GM19438 (cell line): ENCODE data around the gene MYCBP2.
"Not testable (repeated sequence)": the region's sequence is repeated elsewhere in the genome, so short reads cannot be mapped to it uniquely, and the experiment has no call there.

Source experiments
- ATAC-seq: cut with Tn5 transposase; IDR thresholded peaks from one replicate; pipeline ENCODE4 v1.9.1; 2021; ENCODE audit warnings: low read depth; ENCODE audit not compliant: unreplicated experiment

Gene MYCBP2

DNA sequence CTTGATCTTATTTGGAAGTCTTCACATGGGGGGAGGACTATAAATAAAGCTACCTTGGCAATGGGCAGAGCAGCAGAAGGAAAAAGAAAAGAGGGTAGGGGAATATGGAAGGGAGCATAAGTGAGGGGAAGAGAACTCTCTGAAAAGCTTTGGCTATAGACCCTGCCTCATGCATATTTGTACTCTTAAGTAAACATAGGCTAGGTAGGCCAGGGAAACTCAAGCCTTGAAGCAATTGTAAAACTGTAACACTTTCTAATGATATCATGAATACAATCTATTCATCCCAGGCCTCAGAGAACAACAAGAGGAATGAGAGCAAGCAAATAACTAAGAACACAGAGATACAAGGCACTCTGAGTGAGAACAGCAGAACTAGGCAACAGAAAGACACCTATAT, 20.4 kb downstream of the MYCBP2 start:
- no peak for ATAC-seq

DNA sequence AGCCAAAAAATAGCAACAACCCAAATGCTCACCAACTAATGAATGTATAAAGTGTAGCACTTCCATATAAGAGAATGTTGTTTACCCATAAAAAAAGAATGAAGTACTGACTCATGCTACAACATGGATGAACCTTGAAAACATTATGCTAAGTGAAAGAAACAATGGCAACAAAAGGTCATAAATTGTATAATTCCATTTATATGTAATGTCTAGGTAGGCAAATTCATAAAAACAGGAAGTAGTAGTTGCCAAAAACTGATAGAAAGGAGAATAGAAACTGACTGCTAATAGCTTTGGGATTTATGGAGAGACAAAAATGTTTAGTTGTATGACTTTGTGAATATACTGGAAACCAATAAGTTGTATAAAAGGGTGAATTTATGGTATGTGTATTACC, 21.6 kb downstream of the MYCBP2 start:
- no peak for ATAC-seq

DNA sequence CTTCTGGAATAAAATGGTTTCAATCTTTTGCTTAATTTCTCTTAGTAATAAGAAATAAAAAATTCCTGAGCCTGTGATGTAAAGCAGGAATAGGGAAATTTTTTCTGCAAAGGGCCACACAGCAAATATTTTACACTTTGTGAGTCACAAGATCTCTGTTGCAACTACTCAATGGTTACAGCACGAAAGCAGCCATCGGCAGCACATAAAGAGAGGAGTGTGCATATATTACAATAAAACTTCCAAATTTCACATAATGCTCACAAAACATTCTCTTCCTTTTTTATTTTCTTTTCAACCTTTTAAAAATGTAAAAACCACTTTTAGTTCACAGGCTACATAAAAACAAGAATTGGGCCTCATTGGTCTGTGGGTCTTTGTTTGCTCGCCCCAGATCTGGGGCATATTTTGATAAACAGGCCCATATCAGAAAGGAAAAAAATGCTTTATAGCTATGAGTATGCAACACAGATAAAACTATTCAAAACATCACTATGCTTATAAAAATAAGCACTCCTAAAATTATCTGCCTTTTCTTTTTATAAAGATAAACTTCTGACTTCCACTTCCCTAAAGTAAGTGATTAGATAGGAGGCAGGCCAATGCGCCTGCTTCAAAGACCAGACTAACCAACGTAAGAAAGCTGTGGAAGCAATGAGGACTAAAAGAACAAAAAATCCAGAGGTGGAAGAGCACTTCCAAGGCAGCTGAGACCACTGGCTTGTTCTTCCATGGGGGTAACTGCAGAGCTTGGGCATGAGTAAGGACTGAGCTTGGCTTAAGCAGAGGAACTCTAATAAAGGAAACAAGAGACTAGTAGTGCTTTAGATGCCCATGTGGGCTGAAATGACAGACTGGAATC, 26.5 kb downstream of the MYCBP2 start:
- peak; percentile 46 for ATAC-seq

DNA sequence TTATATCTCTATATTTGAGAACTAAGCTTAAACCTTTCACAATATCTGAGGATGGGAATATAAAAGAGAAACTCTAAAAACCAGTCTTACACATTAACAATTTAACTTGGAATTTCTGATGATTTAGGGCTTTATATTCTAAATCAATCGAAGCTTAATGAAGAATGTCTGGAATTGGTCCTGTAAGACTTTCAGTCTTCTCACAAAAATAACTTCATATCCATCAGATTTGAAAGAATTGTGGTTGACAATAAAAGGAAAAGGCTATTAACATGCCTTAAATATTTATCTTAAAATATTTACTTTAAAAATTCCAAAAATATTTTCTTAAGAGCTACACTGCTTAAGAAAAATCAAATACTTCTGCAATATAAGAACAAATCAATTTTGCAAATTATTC, 27.3 kb downstream of the MYCBP2 start:
- no peak for ATAC-seq

DNA sequence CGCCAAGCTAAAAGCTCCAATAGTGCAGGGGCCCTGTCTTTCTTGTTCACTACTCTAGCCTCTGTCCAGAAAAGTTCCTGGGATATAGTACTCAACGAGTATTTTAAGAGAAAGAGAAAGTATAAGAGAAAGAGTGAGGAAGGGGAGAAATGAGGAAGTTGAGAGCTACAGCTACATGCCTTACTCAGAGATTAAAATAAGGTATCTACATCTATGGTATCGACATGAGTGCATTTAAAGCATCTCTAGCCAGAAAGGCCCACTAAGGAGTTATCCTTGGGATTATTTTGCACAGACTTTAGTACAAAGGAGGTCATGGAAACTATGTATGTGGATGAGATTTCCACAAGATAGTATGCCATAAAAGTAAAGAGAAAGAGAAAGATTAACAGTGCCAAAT, 28.5 kb downstream of the MYCBP2 start:
- no peak for ATAC-seq

DNA sequence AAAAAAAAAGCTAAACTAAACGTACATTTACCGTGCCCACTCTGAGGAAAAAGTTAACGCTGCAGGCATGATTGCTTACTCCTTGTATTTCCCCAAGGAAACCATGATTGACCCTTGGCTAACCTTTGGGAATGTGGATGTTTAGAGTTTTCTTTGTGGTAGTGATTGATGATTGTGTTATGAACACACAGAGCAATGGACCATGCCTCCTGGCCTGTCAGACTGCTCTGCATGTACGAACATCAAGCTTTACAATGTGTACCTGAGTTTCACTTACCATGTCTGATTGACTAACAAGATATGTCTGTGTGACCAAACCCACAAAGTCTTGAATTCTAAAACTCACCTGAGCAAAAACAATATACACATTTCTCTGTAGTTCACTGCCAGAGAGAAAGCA, 35.1 kb downstream of the MYCBP2 start:
- ATAC-seq = no peak

DNA sequence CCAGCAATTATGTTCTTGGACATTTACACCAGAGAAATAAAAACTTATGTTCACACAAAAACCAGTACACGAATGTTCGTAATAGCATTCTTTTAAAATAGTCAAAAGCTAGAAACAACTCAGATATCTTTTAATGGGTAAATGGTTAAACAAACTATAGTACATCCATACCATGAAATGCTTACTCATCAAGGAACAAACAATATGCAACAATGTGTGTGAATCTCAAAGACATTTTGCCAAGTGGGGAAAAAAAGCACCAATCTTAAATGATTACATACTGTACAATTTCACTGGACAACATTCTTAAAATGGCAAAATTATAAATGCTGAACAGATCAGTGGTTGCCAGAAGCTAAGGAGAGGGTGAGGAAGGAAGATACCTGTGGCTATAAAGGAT, 36.6 kb downstream of the MYCBP2 start:
- no peak for ATAC-seq

DNA sequence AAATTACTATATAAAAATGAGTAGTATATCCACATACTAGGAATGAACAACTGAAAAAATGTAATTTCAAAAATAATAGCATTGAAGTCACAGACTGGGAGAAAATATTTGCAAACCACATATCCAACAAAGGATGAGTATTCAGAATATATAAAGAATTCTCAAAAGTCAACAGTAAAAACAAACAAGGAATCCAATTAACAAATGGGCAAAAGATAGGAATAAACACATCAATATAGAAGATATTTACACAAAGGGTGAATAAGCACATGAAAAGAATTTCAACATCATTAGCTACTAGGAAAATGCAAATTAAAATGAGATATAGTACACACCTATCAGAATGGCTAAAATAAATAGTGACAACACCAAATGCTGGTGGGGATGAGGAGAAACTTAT, 37.0 kb downstream of the MYCBP2 start:
- ATAC-seq = no peak

DNA sequence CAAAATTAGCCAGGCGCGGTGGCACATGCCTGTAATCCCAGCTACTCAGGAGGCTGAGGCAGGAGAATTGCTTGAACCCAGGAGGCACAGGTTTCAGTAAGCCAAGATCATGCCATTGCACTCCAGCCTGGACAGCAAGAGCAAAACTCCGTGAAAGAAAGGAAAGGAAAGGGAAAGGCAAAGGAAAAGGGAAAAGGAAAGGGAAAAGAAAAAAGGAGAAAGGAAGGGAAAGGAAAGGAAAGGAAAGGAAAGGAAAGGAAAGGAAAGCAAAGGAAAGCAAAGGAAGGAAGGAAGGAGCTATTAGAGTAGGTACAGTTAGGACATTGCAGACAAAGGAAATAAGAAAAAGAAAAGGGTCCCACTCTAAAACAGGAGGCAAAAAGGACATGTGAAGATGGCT, 41.3 kb downstream of the MYCBP2 start:
- not testable (repeated sequence) for ATAC-seq

DNA sequence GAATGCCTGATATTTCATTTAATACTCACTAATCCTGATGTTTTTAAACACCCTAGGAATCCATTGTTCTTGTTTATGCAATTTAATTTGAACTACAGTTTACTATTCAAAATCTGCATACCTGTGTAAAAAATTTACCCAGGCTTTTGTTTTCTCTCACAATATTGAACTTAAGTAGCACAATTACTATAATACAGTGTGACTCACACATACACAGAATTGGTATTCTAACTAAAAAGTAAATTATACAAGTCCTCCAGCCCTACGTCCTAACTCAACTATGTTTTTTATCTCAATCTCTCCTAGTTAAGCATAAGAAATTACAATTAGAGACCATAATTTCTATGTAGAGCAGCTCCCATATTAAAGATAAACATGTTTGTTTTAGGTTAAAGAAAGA, 41.8 kb downstream of the MYCBP2 start:
- no peak for ATAC-seq

DNA sequence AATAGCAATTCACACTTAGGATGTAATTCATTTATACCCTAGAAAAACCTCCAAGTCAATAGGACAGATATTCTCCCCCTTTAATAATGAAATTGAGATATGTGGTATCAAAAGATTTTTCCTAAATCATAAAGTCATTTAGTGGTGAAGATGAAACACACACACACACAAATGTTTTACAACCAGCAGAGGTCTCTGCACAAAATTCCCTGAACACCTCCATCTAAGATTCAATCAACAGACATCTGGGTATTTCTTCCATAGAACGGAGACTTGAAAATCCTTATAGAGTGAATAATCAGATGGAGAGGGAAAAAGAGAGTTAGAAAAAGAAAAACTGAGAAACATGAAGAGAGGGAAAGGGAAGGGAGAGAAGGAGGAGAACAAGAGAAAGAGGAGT, 52.8 kb downstream of the MYCBP2 start:
- no peak for ATAC-seq

DNA sequence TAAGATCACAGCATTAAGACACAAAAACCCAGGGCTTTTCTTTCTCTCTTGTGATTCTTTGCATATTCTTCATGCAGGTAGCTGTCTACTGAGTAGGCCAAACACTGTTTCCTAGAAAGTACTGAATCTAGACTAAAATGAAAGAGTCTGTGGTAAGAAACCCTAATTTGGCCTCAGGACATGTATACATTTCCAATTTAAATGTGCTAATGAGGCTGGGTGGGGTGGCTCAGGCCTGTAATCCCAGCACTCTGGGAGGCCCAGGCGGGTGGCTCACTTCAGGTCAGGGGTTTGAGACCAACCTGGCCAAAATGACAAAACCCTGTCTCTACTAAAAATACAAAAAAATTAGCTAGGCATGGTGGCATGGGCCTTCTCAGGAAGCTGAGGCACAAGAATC, 57.8 kb downstream of the MYCBP2 start:
- ATAC-seq = no peak

DNA sequence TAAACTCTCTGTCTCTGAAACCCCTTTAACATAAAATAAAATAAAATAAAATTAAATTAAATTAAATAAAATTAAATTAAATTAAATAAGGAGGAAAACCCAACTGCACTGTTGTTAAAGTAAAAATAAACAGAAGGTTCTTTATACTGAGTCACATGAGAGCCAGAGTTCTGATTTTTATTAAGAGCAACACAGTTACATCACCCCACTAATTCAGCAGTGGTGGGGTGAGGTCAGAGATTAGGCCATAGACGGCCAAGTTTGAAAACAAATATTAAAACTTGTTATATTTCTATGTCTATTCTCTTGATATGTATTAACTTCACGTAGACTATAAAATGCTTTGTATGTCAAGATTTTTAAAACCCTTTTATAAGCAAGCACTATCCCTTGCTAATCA, 59.5 kb downstream of the MYCBP2 start:
- no peak for ATAC-seq

DNA sequence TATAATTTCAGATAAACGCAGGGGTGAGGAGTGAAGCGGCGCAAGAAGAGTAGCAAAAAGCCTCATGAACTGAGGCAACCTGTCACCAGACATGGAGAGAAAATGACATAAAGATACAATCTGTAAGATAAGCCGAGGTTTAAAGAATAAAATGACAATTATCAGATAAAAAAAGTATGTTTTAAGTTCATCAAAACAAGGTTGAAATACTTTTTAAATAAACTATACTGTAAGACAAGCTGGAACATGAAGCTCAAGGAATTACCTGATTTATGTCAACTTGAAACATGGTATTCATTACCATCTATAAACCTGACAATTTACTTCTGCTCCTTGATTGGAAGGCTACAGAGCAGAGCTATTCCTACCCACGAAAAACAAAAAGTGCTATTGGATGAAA, 61.6 kb downstream of the MYCBP2 start:
- ATAC-seq = no peak

DNA sequence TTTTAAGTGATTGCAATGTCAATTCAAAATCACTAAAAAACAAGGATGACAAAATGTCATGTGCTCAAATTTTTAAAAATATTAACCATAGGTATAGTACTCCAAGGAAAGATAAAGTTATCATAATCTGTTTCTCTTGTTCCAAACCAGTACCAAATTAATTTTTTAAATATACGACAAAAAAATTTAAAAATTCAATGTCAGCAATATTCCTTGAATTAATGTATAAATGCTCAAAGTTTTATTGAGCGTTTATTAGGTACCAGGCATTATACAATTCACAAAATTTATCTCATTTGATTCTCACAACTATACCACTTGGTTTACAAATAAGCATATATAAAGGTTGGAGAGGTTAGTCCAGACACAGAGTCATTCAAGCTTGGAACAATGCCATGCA, 64.7 kb downstream of the MYCBP2 start:
- ATAC-seq = no peak

DNA sequence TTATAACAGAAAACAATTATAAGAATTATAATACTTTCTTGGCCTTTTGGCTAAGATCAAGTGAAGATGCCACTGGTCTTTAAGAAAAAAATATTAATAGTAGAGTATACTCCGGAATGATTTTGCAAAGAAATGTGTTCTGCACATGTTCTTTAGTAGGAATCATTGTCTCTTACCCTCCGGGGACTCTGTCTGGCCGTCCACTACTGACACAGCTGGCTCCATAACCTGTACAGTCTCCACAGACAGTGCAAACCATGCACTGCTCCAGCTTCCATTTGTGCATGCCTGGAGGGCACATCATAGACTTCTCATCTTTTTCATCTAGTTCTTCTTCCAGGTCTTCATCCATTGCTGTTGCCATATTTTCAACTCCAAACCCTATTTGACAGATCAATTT, 75.9 kb downstream of the MYCBP2 start:
- ATAC-seq = no peak

DNA sequence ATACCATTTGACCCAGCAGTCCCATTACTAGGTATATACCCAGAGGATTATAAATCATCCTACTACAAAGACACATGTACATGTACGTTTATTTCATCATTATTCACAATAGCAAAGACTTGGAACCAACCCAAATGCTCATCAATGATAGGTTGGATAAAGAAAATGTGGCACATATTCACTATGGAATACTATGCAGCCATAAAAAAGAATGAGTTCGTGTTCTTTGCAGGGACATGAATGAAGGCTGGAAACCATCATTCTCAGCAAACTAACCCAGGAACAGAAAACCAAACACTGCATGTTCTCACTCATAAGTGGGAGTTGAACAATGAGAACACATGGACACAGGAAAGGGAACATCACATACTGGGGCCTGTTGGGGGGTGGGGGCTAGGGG, 81.7 kb downstream of the MYCBP2 start:
- not testable (repeated sequence) for ATAC-seq

DNA sequence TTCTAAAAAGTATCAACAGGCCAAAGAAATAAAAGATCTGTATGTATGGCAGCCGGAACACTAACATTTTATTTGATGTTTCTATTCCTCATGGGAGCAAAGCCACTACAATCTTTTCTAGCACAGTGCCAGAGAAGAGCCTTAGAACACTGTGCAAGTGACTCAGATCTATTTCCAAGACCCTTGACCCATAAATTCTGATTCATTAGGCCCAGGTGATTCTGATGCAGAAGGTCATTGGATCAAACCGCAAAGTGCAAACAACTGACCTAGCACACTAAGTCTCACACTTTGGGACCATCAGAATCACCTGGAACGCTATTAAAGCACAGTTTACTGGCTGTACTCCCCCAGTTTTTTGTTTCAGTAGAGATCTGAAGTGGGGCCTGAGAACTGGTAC, 87.6 kb downstream of the MYCBP2 start:
- ATAC-seq = no peak

DNA sequence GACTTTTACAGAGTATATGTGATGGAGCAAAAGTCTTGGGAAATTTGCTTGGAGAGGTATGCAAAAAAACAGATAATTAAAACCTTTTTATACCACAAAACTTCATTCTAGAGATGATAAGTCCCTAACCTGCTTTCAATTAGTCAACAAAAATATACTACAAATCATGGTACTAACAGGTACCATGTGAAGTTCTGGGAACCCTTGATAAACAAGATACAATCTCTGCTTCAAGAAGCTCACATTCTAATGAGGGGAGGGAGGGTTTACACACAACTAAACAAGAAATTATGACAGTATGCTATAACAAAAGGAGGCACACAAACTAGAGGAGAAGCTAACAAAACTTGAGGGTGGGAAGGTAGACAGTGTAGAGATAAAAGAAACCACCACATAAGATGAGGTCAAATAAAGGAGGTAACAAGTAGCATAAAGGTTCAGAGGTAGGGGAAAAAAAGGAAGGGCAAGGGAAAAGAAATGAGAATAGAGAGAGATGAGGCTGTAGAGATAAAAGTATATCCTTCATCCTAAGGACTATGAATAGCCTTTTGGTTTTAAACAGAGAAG, 91.4 kb downstream of the MYCBP2 start:
- ATAC-seq = no peak

DNA sequence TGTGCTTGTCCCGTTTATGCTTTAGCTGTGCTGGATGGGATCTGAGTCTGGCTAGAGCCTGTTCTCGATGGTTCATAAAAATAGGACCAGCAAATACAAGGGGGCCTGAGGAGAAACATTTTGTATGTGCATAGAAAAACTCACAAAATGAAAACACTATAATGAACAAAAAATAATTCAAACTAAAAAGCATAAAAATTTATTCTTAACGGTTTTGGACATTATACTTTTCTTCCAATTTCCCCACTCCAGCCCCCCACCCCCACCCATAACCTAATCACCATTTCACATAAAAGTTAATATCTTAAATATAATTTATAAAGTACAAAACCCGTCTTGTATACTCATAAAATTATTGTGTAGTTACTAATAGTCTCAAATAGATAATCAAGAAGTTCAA, 93.7 kb downstream of the MYCBP2 start:
- no peak for ATAC-seq

DNA sequence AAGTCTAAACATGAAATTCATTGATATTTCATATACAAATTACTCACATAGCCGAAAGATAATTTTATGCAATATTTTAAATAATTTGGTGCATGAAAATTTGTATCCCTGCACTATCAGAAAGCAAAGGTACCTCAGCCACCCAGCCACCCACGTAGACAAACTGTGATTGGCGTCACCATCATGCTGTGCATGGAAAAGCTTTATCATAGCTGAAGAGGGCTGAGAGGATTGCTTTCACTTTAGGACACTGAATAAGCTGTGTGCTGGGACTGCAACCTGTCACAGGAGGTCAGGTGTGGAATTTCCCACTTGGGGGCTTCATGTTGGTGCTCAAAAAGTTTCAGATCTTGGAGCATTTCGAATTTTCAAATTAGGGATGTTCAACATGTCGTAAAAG, 96.3 kb downstream of the MYCBP2 start:
- ATAC-seq = no peak

DNA sequence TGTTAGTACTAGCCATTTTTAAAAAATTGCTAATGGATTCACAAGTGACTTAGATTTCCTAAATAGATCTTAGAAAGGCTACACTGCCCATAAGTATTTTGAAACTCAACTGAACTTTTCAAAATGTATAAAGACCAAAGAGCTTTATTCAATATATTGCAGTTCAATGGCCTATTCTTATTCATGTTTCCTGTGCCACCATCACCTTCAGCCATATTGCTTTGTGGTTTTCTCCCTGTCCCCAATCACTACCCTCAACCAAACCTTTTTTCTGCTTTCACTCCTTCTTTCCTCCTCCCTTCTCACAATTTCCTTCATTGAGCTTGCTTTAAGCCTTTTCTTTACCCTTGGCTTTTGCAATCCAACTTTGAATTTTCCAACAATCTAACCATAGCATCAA, 100.9 kb downstream of the MYCBP2 start:
- no peak for ATAC-seq
